ENCODE measurements around the gene SVBP. TPM values are rescaled to one million over a fixed set of nuclear protein-coding genes. Genes with fewer than 3 reads are reported as not detected.
"Not testable (repeated sequence)": the region's sequence is repeated elsewhere in the genome, so short reads cannot be mapped to it uniquely, and the experiment has no call there.

Gene SVBP
- total and polyA plus RNA-seq, 2 donors (not counting 1 experiment from before 2014, with no cell fraction given), result 12.6 to 21.9 TPM

DNA sequence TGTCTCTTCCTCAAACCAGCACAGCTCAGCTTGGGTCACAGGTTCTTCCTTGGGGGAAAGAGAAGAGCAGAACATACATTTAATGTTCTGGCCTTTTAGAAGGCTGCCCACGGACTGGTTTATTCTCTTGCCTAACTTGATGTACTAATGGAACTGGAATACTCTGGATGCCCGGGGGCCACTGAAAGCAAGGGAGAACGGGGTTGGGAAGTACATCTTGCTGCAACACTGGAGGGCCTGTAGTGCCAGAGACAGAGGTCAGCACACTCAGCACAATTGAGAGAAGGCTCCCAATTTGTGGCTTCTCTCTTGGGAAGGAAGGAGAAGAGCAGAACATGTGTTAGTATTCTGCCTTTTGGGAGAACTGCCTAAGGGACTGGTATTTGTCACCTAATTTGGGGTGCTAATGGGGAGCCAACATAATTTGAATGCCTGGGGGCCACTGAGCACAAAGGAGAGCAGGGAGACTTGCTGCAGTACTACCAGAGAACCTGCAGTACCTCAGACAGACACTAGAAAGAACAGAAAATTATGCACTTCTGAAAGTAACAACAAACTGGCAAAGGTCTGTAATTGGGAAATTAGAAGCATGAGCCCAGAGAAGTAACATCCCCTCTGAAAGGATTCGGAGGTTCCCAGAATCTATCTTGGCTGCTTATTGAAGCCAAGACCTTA, 43.3 kb upstream of the SVBP start:
- Histone ChIP-seq H3K4me2 (replicated peaks; ENCODE audit: low read depth, low read length, poor library complexity, severe bottlenecking) (no peak overlapping the region), H4K20me1 (ENCODE audit: control insufficient read depth, insufficient read depth, low read length, poor library complexity, severe bottlenecking) (no peaks in the 10 kb centered on the region), H3K9me3 (ENCODE audit: control extremely low read depth in 1 of 3, control insufficient read depth in 2 of 3, insufficient read depth in 1 of 3, low read length in 2 of 3) (peaks cover 0 to 12% (median 8%) of the 10 kb centered on the region in 3 donors), H3K27me3 (replicated peaks in 1 of 4; ENCODE audit: control extremely low read depth in 1 of 4, control insufficient read depth in 3 of 4, insufficient read depth in 4 of 4, low read length in 3 of 4) (peaks cover 0 to 19% (median 10%) of the 10 kb centered on the region in 4 experiments), H3K9ac (ENCODE audit: low read length) (no peak overlapping the region), H3K36me3 (replicated peaks in 1 of 2; ENCODE audit: control extremely low read depth in 1 of 2, control insufficient read depth in 1 of 2, extremely low read depth in 1 of 2, insufficient read depth in 2 of 2, low read length in 1 of 2) (no peaks in the 10 kb centered on the region), H3K4me1 (ENCODE audit: control insufficient read depth in 2 of 2, insufficient read depth in 2 of 2, low read length in 2 of 2) (no peaks in the 10 kb centered on the region), H3K79me2 (ENCODE audit: control insufficient read depth, insufficient read depth, low read length) (no peaks in the 10 kb centered on the region), H3K4me3 (ENCODE audit: control extremely low read depth in 1 of 5, extremely low read depth in 1 of 5, insufficient read depth in 1 of 5, low read depth in 2 of 5, low read length in 4 of 5) (no peak overlapping the region), H3K27ac (ENCODE audit: low read length in 2 of 2) (no peak overlapping the region), H2AFZ (ENCODE audit: insufficient read depth, low read depth, low read length, poor library complexity, severe bottlenecking) (no peak overlapping the region)
- Mint-ChIP-seq H3K9me3 (ENCODE audit: insufficient read depth) (no peaks in the 10 kb centered on the region), H3K4me3 (no peak overlapping the region), H3K27ac (no peak overlapping the region), H3K27me3 (peaks cover 33% of the 10 kb centered on the region), H3K4me1 (peaks cover 3% of the 10 kb centered on the region)
- intact Hi-C loops (cut with micrococcal nuclease), result no loop called here
- WGBS (ENCODE audit: insufficient coverage), result 91% methylated on average over 3 of the region's 4 CpGs
- TF ChIP-seq EZH2 (IDR thresholded peaks at IDR 0.05; ENCODE audit: borderline replicate concordance, insufficient read depth, low read depth, low read length, poor library complexity, severe bottlenecking), result no peak
- TF ChIP-seq, protein P1, sequence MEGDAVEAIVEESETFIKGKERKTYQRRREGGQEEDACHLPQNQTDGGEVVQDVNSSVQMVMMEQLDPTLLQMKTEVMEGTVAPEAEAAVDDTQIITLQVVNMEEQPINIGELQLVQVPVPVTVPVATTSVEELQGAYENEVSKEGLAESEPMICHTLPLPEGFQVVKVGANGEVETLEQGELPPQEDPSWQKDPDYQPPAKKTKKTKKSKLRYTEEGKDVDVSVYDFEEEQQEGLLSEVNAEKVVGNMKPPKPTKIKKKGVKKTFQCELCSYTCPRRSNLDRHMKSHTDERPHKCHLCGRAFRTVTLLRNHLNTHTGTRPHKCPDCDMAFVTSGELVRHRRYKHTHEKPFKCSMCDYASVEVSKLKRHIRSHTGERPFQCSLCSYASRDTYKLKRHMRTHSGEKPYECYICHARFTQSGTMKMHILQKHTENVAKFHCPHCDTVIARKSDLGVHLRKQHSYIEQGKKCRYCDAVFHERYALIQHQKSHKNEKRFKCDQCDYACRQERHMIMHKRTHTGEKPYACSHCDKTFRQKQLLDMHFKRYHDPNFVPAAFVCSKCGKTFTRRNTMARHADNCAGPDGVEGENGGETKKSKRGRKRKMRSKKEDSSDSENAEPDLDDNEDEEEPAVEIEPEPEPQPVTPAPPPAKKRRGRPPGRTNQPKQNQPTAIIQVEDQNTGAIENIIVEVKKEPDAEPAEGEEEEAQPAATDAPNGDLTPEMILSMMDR (IDR thresholded peaks at IDR 0.05), result no peak
- CTCF ChIA-PET, result no interaction called here
- POLR2A ChIA-PET, result no interaction called here
- DNase-seq (no peak), ATAC-seq (ENCODE audit: low read depth) (no peak)

DNA sequence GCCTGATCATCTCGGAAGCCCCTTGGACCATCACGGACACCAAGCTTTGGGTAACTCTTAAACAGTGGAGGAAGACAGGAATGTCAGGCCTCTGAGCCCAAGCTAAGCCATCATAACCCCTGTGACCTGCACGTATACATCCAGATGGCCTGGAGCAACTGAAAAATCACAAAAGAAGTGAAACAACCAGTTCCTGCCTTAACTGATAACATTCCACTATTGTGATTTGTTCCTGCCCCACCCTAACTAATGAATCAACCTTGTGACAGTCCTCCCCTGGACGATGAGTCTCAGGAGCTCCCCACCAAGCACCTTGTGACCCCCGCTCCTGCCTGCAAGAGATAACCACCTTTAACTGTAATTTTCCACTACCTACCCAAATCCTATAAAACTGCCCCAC, 42.2 kb upstream of the SVBP start:
- WGBS (ENCODE audit: insufficient coverage), result 90% methylated on average over 5 of the region's 5 CpGs
- H4K20me1 ChIP-seq (ENCODE audit: control insufficient read depth, insufficient read depth, low read length, poor library complexity, severe bottlenecking); CTCF ChIA-PET; H3K4me1 ChIP-seq (ENCODE audit: control insufficient read depth in 2 of 2, insufficient read depth in 2 of 2, low read length in 2 of 2); intact Hi-C loops (cut with micrococcal nuclease); H3K4me3 Mint-ChIP-seq; H3K36me3 ChIP-seq (replicated peaks in 1 of 2; ENCODE audit: control extremely low read depth in 1 of 2, control insufficient read depth in 1 of 2, extremely low read depth in 1 of 2, insufficient read depth in 2 of 2, low read length in 1 of 2); H3K4me3 ChIP-seq (ENCODE audit: control extremely low read depth in 1 of 5, extremely low read depth in 1 of 5, insufficient read depth in 1 of 5, low read depth in 2 of 5, low read length in 4 of 5); ATAC-seq (ENCODE audit: low read depth); DNase-seq; H3K27ac Mint-ChIP-seq; H3K27ac ChIP-seq (ENCODE audit: low read length in 2 of 2); H3K79me2 ChIP-seq (ENCODE audit: control insufficient read depth, insufficient read depth, low read length); H3K4me2 ChIP-seq (replicated peaks; ENCODE audit: low read depth, low read length, poor library complexity, severe bottlenecking); H3K4me1 Mint-ChIP-seq; H3K9ac ChIP-seq (ENCODE audit: low read length); POLR2A ChIA-PET; H2AFZ ChIP-seq (ENCODE audit: insufficient read depth, low read depth, low read length, poor library complexity, severe bottlenecking); H3K9me3 Mint-ChIP-seq (ENCODE audit: insufficient read depth): not testable (repeated sequence)
- Histone ChIP-seq H3K27me3 (replicated peaks in 1 of 4; ENCODE audit: control extremely low read depth in 1 of 4, control insufficient read depth in 3 of 4, insufficient read depth in 4 of 4, low read length in 3 of 4) (peaks cover 0 to 19% (median 10%) of the 10 kb centered on the region in 4 experiments), H3K9me3 (ENCODE audit: control extremely low read depth in 1 of 3, control insufficient read depth in 2 of 3, insufficient read depth in 1 of 3, low read length in 2 of 3) (peaks cover 0 to 12% (median 8%) of the 10 kb centered on the region in 3 donors)
- H3K27me3 Mint-ChIP-seq, result peaks cover 33% of the 10 kb centered on the region

DNA sequence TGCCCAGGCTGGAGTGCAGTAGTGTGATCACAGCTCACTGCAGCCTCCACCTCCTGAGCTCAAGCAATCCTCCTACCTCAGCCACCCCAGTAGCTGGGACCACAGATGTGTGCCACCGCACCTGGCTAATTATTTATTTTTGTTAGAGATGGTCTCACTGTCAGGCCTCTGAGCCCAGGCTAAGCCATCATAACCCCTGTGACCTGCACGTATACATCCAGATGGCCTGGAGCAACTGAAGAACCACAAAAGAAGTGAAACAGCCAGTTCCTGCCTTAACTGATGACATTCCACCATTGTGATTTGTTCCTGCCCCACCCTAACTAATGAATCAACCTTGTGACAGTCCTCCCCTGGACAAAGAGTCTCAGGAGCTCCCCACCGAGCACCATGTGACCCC, 39.4 kb upstream of the SVBP start:
- 93% methylated on average over 1 of the region's 3 CpGs for WGBS (ENCODE audit: insufficient coverage)
- H3K36me3 ChIP-seq (replicated peaks in 1 of 2; ENCODE audit: control extremely low read depth in 1 of 2, control insufficient read depth in 1 of 2, extremely low read depth in 1 of 2, insufficient read depth in 2 of 2, low read length in 1 of 2); H4K20me1 ChIP-seq (ENCODE audit: control insufficient read depth, insufficient read depth, low read length, poor library complexity, severe bottlenecking); DNase-seq; H3K4me3 ChIP-seq (ENCODE audit: control extremely low read depth in 1 of 5, extremely low read depth in 1 of 5, insufficient read depth in 1 of 5, low read depth in 2 of 5, low read length in 4 of 5); intact Hi-C loops (cut with micrococcal nuclease); H3K4me2 ChIP-seq (replicated peaks; ENCODE audit: low read depth, low read length, poor library complexity, severe bottlenecking); H3K9me3 Mint-ChIP-seq (ENCODE audit: insufficient read depth); H3K4me3 Mint-ChIP-seq; ATAC-seq (ENCODE audit: low read depth); POLR2A ChIA-PET; CTCF ChIA-PET; H3K27ac Mint-ChIP-seq; H3K79me2 ChIP-seq (ENCODE audit: control insufficient read depth, insufficient read depth, low read length); H3K27ac ChIP-seq (ENCODE audit: low read length in 2 of 2); H3K9ac ChIP-seq (ENCODE audit: low read length); H2AFZ ChIP-seq (ENCODE audit: insufficient read depth, low read depth, low read length, poor library complexity, severe bottlenecking): not testable (repeated sequence)
- Mint-ChIP-seq H3K4me1 (peaks cover 24% of the 10 kb centered on the region), H3K27me3 (peaks cover 15% of the 10 kb centered on the region)
- Histone ChIP-seq H3K27me3 (replicated peaks in 1 of 4; ENCODE audit: control extremely low read depth in 1 of 4, control insufficient read depth in 3 of 4, insufficient read depth in 4 of 4, low read length in 3 of 4) (peaks cover 0 to 12% (median 9%) of the 10 kb centered on the region in 4 experiments), H3K9me3 (ENCODE audit: control extremely low read depth in 1 of 3, control insufficient read depth in 2 of 3, insufficient read depth in 1 of 3, low read length in 2 of 3) (peaks cover 0 to 14% (median 8%) of the 10 kb centered on the region in 3 donors), H3K4me1 (ENCODE audit: control insufficient read depth in 2 of 2, insufficient read depth in 2 of 2, low read length in 2 of 2) (peaks cover 11 to 20% of the 10 kb centered on the region in 2 donors)
